GM21825 (cell line): ENCODE results near the gene HINFP.
"Not testable (repeated sequence)": the region's sequence is repeated elsewhere in the genome, so short reads cannot be mapped to it uniquely, and the experiment has no call there.

Experiments used
- ATAC-seq: cut with Tn5 transposase; IDR thresholded peaks from one replicate; pipeline ENCODE4 v1.9.1; 2021; ENCODE audit warnings: mild to moderate bottlenecking, moderate library complexity; ENCODE audit not compliant: unreplicated experiment

Gene HINFP

DNA sequence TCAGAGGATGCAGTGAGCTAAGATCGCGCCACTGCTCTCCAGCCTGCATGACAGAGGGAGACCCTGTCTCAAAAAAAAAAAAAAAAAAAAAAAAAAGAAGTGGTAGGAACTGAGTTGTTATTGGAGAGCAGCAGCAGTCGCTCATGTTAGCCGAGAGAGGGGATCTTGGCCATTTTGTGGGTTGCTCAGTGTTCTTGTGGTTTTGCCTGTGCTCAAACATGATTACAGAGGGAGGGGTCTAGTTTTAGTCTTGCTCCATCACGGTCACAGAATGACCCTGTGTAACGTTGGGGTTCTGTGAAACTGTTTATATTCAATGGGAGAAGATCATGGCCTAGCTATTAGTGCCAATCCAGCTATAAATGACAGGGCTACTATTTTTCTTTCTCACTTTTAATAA, 21.7 kb upstream of the HINFP start:
- ATAC-seq: no peak

DNA sequence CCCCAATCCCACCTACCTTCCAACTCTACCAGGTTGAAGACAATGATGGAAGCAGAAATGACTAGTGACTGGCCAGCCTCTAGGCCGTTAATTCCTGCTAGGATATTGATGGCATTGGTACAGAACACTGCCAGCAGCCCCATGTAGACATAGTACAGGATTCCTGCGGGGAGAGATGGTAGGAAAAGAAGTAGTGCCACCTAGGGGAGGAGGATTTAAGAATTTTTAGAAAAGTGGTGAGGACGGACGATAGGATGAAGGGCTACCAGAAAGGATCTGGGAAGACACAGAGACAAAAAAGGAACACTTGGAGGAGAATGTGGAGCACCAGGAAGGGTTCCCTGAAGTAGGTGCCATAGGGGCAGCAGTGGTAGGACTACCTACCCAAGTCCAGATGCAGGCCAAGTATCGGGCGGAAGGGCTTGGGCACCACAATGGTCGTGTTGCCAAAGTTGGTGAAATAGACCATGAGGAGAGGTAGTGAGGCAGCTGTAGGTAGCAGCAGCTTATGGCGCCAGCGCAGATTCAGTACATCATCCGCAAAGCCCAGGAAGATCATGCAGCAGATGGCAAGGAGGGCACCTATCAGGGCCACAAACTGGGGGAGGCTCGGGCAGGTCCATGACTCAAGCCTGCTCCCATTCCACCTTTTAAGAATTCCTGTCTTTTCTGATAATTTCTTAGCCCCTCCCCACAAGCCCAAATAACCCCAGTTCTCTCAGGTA, 21.0 kb upstream of the HINFP start:
- ATAC-seq: no peak

DNA sequence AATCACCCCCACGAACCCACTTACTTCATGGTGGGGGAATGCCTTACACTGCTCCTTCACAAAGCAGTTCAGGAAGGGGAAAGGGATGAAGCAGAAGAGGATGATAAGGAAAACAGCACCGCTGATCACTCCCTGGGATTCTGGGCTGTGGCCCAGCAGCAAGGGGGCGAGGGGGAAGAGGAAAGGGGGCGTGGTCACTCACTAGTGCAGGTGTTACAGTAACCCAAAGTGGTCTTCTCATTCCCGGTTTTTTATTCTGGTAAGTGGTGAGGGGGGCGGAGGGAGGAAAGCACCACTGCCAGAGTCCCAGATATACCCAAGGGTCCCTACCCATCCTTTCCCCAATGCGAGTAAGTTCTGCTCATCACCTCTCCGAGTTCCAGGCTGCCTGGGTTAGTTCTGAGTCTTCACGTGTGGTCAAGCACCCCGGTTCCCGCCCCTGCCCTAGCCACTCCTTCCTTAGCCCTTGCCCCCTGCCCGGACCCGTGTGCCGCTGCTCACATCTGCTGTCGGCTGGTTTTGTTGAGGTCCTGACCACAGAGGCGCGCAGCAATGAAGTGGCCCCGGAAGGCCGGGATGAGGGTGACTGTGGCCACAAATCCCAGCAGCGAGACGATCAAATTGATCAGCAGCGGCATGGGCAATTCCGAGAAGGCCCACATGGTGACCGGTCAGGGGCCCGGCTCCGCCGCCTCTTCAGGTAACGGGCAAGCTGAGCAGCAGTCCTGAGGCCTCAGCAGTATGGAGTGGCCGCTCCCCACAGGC, 20.2 kb upstream of the HINFP start:
- ATAC-seq: peak; percentile 10

DNA sequence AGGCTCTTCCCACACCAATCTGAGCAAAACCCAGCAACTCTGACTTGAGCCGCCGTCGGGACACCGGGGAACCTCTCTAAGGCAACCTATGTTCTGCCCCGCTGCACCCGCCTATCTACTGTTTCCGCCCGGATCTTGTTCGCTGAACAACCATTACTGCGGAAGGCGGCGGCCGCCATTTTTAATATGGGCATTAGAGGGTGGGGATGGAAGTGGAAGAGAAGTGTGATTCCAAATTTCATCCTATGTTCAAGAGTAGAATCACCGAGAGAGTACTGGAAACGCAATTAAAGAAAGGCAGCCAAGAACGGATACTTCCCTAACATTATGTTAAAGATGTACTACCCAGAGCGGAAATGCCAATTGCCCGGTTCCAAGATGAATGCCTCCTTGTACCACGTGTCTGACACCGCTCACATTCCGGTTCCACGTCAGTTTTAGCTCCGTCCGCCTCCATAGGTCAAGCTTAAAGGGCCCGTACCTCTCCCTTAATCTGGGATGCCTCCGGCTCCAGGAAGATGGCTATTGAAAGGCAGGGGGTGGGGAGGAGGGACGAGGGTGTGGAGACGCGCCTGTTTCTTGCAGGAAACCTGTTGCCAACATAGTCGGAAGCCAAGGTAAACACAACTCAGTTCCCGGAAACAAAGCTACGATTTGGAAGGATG, 19.5 kb upstream of the HINFP start, which contains the start of gene DPAGT1:
DPAGT1 (minus strand) TSS at position 95 of the 665 bp plus-strand sequence. CDS start 198 bp downstream, outside the sequence.
- peak; percentile 69 for ATAC-seq

DNA sequence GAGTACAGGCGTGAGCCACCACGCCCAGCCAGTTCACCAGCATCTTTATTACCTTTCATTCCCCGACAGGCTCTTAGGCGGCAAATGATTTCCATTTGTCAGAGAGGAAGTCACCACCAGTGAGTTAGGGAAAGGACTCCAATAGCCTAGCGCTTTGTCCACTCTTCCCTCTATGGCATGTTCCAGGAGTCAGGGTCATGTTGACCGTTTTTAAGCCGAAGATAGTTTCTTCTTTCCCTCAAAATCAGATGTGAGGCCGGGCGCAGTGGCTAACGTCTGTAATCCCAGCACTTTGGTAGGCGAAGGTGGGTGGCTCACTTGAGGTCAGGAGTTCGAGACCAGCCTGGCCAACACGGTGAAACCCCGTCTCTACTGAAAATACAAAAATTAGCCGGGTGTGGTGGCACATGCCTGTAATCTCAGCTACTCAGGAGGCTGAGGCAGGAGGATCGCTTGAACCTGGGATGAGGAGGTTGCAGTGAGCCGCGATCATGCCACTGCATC, 18.2 kb upstream of the HINFP start:
- ATAC-seq: not testable (repeated sequence)

DNA sequence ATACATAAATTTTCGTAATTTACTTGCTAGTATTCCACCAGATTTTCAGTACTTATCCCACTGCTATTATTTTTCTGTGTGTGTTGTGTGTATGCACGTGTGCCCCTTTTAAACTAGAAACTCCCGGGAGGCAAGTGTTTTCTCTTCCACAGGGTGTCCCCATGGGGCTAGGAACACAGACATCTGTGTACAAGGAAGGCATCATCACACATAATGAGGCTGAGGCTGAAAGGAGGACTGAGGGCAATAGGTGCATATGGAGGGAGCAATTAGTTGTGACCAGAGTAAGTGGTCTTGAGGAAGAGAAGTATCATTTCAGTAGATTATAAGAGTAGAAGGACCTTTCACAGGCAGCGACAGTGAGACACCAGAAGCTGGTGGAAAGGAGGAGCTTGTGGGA, 17.6 kb upstream of the HINFP start:
- ATAC-seq: no peak

DNA sequence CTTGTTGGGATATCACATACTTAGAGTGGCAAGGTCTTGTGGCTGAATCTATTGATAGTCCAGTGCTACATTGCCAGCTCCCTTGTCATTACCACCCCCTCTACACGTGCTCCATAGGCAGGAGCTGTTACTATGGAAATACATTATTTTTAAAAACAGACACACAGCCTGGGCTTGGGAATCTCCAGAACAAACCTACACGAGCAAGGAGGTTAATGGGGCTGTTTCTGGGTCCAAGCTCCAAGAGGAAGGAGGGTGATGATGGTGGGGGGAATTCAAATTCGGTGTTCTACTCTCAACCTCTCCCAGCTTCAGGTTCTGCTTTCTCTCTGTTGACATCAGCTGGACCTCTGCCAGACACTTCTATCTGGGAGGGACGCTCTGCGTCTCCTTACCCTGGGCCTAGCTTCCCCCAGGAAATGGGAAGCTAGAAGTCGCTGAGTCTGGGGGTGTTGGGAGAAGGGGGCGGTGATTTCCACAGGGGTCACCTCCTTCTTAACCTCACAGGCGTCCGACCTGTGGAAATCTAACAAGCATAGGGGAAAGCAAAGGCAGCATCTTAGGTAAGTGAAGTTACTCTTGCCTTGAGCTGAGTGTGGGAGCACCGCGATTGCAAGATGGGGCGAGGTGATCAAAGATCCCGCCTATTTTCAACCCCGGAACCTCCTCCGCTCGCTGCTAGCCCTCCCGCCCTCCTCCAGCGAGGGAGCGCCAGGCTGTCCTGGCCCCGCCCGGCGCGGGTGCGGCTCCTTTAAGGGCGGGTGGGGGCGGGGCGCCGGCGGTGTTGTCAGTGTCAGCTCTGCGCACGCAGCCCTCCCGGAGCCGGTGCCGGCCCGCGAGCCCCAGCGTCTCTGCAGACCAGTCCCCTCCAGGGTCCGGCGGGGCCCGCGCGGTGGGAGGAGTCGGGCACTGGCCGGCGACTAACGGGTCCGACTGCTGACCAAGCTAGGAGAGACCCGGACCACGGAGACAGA, 14.5 kb upstream of the HINFP start, which contains the start of gene C2CD2L:
C2CD2L (plus strand) TSS at position 781 of the 974 bp plus-strand sequence. CDS start 398 bp downstream, outside the sequence.
- ATAC-seq: peak; percentile 62

DNA sequence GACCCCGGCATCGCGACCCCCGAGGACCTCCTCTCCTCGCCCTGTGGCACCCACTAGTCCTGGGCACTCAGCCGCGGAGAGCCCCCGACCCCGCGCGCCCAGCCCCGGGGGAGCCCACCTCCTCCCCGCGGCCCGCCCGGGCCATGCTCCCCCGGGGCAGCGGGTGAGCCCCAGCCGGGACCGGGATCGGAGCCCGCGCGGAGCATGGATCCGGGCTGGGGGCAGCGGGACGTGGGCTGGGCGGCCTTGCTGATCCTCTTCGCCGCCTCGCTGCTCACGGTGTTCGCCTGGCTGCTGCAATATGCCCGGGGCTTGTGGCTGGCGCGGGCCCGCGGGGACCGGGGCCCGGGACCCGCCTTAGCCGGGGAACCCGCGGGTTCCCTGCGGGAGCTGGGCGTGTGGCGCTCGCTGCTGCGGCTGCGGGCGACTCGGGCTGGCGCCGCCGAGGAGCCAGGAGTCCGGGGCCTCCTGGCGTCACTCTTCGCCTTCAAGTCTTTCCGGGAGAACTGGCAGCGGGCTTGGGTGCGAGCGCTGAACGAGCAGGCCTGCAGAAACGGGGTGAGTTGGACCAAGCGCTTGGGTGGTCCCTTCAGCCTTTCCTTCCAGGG, 13.7 kb upstream of the HINFP start:
- peak; percentile 19 for ATAC-seq

DNA sequence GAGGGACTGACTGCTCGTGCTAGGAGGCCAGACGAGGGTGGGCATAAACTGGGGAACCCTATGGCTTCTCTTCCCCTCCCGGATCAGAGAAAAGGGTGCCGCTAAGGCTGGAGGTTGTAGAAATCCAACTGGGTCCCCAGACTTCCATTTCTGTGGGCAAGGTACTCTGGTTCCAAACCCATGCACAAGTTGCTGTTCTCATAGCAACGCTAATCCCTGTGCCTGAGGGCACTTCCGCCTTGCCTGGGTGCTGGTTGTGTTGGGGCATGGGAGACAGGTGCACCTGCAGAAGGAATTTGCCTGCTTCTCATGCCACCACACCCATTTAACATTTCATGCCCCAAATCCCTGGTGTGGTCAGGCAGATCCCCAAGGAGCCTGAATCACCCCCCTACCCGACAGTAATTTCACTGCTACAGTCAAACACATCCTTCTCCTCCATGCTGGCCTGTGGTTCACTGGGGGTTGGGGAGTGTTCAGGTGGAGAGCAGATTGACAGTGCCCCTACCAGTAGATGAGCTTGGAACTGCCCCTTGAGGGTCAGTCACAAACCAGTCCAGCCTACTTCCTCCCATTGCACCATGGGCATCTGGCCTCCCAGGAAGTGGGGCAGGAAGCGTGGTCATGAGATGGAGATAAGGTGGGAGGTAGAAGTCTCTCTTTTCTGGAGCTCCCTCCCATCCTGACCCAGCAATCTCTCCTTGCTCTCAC, 13.1 kb upstream of the HINFP start:
- peak; percentile 14 for ATAC-seq

DNA sequence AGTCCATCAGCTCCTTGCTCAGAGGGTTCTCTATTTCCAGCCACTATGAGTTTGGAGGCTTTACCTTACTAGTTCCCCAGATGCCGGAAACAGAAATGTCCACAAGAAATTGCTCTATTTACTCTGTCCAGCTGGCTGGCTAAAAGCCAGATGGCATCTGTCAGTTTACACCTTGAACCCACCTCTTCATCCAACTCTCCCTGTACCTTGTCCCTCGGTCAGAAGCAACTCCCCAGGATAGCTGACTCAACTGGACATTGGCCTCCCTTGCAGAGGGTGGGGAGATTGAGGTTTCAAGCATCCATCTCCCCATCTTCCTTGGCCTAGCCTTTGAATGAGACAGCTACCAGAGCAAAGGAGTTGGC, 12.5 kb upstream of the HINFP start:
- no peak for ATAC-seq

DNA sequence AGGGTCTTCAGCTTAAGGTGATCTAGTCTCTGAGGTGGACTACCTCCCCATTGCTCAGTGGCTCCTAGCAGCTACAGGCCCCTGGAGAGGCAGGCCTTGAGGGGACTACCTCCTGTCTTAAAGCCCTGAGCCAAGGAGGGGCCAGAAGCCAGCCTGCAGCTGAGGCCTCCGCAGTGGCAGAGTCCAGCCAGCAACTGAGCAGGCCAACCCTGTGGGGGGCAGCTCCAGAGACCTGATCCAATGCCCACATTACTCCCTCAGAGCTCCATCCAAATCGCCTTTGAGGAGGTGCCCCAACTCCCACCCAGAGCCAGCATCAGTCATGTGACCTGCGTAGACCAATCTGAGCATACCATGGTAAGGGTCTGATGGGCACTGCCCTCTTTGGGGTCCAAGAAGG, 11.5 kb upstream of the HINFP start:
- ATAC-seq: no peak

DNA sequence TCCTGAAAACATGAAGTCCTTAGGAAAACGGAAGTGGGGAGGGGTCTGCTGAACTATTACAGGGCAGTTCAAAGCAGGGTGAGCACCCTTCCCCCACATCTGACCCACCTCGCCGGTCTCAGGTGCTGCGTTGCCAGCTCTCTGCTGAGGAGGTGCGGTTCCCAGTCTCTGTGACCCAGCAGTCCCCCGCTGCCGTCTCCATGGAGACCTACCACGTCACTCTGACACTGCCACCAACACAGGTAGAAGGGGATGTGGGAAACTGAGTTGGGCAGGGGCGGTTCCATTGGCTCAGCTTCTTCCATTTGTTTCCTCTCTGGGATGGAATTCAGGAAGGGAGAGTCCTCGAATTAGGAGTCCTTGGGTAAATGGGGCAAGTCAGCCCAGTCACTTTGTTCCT, 10.9 kb upstream of the HINFP start:
- no peak for ATAC-seq

DNA sequence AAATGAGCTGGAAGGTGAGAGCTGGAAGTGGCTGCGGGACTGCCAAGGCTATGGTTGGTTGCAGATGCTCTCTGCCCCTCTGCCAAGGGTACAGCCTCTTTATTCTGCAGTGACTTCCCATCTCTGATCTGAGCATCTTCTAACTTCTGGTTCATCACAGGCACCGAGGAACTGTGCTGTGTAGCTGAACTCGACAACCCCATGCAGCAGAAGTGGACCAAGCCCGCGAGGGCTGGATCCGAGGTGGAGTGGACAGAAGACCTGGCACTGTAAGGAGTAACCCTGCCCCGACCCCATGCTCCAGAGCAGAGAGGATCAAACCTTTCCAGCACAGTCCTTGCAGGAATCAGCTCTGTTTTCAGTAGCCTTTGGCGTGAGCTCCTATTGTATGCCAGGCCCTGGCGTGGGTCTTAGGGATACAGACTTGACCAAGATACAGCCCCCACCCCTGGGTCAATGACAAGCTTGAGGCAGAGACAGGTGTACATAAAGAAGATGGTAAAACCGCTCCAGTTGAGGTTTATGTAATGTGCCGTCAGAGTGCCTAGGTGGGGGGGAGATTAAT, 9.9 kb upstream of the HINFP start:
- no peak for ATAC-seq

DNA sequence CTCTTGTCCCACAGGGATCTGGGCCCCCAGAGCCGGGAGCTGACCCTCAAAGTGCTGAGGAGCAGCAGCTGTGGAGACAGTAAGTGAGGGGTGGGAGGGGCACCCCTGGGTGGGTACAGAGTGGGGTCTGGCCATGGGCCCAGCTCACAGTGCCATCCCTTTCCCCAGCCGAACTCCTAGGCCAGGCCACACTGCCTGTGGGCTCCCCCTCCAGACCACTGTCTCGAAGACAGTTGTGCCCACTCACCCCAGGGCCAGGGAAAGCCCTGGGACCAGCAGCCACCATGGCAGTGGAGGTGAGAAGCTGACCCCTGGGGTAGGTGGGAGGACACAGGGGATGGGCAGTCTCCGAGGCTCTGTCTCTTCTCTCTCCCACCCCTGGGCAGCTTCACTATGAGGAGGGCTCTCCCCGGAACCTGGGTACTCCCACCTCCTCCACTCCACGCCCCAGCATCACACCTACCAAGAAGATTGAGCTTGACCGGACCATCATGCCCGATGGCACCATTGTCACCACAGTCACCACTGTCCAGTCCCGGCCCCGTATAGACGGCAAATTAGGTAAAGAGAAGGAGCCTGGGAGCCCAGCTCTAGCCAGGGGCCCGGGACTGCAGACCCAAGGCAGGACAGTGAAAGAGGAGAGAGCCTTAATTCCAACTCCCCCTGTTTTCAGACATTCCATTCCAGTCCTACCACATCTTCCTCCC, 8.9 kb upstream of the HINFP start:
- no peak for ATAC-seq

DNA sequence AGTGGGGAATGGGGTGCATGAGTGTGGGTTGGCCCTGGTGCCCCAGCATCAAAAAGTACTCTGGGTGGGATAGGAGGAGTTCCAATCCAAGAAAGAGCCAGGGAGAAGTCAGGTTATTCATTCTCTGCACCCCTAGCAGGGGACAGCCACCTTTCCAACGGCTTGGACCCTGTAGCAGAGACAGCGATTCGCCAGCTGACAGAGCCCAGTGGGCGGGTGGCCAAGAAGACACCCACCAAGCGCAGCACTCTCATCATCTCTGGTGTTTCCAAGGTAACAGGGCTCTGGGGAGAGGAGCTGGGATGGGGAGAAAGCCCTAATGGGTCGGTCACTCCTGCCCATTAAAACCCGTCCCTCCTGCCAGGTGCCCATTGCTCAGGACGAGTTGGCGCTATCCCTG, 7.7 kb upstream of the HINFP start:
- no peak for ATAC-seq

DNA sequence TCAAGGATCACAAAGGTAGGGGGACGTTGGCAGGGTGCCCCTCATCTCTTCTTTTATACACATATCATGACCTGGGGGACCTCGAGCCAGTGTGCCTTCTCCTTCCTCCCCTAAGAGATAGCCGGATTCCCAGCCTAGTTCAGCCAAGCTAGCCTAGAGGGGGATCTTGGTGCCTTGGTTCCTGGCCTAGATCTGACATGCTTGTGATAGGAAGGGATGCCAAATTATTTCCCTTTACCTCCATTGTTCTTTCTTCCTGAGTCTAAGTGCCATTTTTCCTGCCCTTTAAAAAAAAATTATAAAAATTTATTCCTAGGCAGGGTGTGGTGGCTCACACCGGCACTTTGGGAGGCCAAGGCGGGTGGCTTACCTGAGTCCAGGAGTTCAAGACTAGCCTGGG, 7.0 kb upstream of the HINFP start:
- no peak for ATAC-seq

DNA sequence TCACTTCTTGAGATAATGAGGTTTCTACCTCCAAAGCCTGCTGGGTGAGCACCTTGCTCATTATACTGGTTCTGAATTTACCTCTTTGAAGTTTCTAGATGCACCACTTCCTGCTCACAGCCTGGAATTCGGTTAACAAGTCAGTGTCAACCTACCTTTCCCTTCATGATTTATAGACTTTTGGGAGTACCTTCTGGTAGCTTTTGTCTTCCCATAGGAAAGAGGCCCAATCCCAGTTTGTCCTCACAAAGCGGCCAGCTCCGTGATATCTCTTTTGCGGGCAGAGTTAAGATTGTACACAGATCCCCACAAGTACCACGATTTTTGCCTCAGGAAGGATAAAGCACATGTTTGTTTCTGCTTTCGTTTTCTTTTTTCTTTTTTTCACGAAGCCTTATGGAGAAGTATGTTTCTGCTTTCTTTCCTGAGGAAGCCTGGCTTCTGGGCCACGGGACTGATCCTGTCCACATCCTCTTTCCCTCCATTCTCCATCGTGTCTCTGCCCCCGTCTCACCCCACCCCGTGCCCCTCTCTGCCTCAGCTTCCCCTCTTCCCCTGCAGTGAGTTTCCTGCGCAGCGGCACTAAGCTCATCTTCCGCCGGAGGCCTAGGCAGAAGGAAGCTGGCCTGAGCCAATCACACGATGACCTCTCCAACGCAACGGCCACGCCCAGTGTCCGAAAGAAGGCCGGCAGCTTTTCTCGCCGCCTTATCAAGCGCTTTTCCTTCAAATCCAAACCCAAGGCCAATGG, 5.7 kb upstream of the HINFP start:
- ATAC-seq: no peak

DNA sequence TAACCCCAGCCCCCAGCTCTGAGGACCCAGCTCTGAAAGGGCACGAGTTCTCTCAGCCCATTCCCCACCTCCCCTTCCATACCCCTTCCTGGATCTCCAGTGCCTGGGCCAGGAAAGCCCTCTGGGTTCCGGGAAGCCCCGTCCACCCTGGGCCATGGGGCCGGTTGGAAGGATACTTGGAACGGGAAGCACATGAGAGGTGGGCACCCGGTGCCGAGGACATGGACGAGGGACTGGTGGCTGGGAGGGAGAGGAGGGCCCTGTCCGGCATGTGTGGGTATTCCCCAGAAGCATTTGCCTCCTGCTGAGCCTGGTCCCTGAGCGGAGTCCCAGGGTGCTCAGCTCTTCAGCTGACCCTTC, 5.2 kb upstream of the HINFP start:
- ATAC-seq: no peak
